MCF 10A (cell line): ENCODE results near the gene DARS1. TPM values are rescaled to one million over a fixed set of nuclear protein-coding genes. Genes with fewer than 3 reads are reported as not detected.

ENCODE experiments used
- BruUV-seq: library from RNA; stranded (reverse); fragments of 400-500 nt; replicated peaks from 2 replicates; lab custom pipeline; 2021; lab: Mats Ljungman, UMichigan
- CTCF ChIA-PET: fragments of 300-600 bp; sonication (Branson Sonifier 250); formaldehyde crosslinking; extraction: SDS; loops from one replicate; lab custom pipeline; 2021; ENCODE audit warnings: antibody characterized with exemption, inconsistent platforms; lab: Yijun Ruan, JAX
- POLR2A ChIA-PET: fragments of 300-600, 350-650 bp; sonication (Branson Sonifier 250); formaldehyde crosslinking; extraction: SDS; loops from one replicate; lab custom pipeline; 2020; ENCODE audit warnings: antibody characterized with exemption, inconsistent platforms; lab: Yijun Ruan, JAX
- DNase-seq: peaks from one replicate; pipeline ENCODE4 v3.0.0-alpha.2; 2018; ENCODE audit not compliant: unreplicated experiment
- H3K27ac Mint-ChIP-seq: one replicate; pipeline ENCODE4 v1.8.0; 2022; ENCODE audit warnings: mild to moderate bottlenecking, low read depth, mixed read lengths; ENCODE audit not compliant: unreplicated experiment
- H3K27me3 Mint-ChIP-seq: one replicate; pipeline ENCODE4 v1.8.0; 2022; ENCODE audit warnings: mixed read lengths; ENCODE audit not compliant: insufficient read depth, unreplicated experiment
- H3K36me3 Mint-ChIP-seq: one replicate; pipeline ENCODE4 v1.8.0; 2022; ENCODE audit warnings: mild to moderate bottlenecking, moderate library complexity, mixed read lengths; ENCODE audit not compliant: insufficient read depth, unreplicated experiment
- H3K4me1 Mint-ChIP-seq: one replicate; pipeline ENCODE4 v1.8.0; 2022; ENCODE audit warnings: mixed read lengths; ENCODE audit not compliant: insufficient read depth, unreplicated experiment
- H3K4me3 Mint-ChIP-seq: one replicate; pipeline ENCODE4 v1.8.0; 2022; ENCODE audit warnings: mild to moderate bottlenecking, moderate library complexity, mixed read lengths; ENCODE audit not compliant: unreplicated experiment
- H3K9me3 Mint-ChIP-seq: one replicate; pipeline ENCODE4 v1.8.0; 2022; ENCODE audit warnings: mixed read lengths; ENCODE audit not compliant: unreplicated experiment
- CTCF ChIP-seq: fragments of 200-600 bp; IDR thresholded peaks from one replicate; pipeline ENCODE4 v1.8.0; 2022; ENCODE audit warnings: antibody characterized with exemption, mild to moderate bottlenecking; ENCODE audit not compliant: unreplicated experiment
- intact Hi-C: fragments of 100-400 bp; cut with micrococcal nuclease; formaldehyde crosslinking; loops from 2 replicates; pipeline ENCODE4 v1.14.1; 2022
- total RNA-seq: library from RNA; stranded (reverse); gene quantifications from 2 replicates; pipeline ENCODE4 v1.2.3, GENCODE V29; 2022

DARS1 gene
- total RNA-seq, 1 experiment from 2014 or later = 66.5 TPM

- intact Hi-C loops = no loop called here
- Mint-ChIP-seq H3K36me3 (peaks cover 39% of the 10 kb centered on the region), H3K4me3 (peak overlapping the region; percentile 68), H3K9me3 (peaks cover 8% of the 10 kb centered on the region), H3K4me1 (peaks cover 36% of the 10 kb centered on the region), H3K27me3 (no peaks in the 10 kb centered on the region), H3K27ac (peak overlapping the region; percentile 97)
- POLR2A ChIA-PET = interaction anchor here (0.5 to 3.2 kb wide), 14 partner anchors 8 to 1029 kb away, joined by 3 to 35 read pairs (median 4); partner anchors contain the start of genes CCNT2 and DARS1
- CTCF ChIA-PET = interaction anchor here (0.6 to 1.1 kb wide), 3 partner anchors 29 to 761 kb away, joined by 3 to 6 read pairs (median 3); no protein-coding TSS in a partner anchor
- TSS peak; percentile 67 for BruUV-seq
- DNase-seq = peak; percentile 16
- TF ChIP-seq CTCF = no peak
These were observed 37.3 kb downstream of the DARS1 start for GRCh38 chr2:135948141-135948540.

- peaks cover 8% of the 10 kb centered on the region for H3K9me3 Mint-ChIP-seq
- H3K27me3 Mint-ChIP-seq = no peaks in the 10 kb centered on the region
- ChIA-PET CTCF (interaction anchor here (0.6 to 0.7 kb wide), 2 partner anchors 28 to 166 kb away, joined by 3 read pairs; no protein-coding TSS in a partner anchor), POLR2A (interaction anchor here (0.5 to 3.2 kb wide), 5 partner anchors 12 to 197 kb away, joined by 3 to 35 read pairs (median 4); partner anchors contain the start of gene DARS1)
- no TSS peak for BruUV-seq
- H3K4me3 Mint-ChIP-seq = no peak overlapping the region
- TF ChIP-seq CTCF = no peak
- DNase-seq = no peak
- intact Hi-C loops = no loop called here
- peak overlapping the region; percentile 97 for H3K27ac Mint-ChIP-seq
- peaks cover 39% of the 10 kb centered on the region for H3K36me3 Mint-ChIP-seq
- H3K4me1 Mint-ChIP-seq = peaks cover 36% of the 10 kb centered on the region
These were observed 37.9 kb downstream of the DARS1 start for GRCh38 chr2:135947483-135947882.

- POLR2A ChIA-PET = interaction anchor here (0.5 to 1.1 kb wide), 4 partner anchors 26 to 441 kb away, joined by 3 read pairs; partner anchors contain the start of gene DARS1
- TF ChIP-seq CTCF = no peak
- Mint-ChIP-seq H3K27me3 (no peaks in the 10 kb centered on the region), H3K9me3 (peaks cover 2% of the 10 kb centered on the region), H3K4me3 (no peak overlapping the region), H3K36me3 (peaks cover 37% of the 10 kb centered on the region), H3K4me1 (peaks cover 26% of the 10 kb centered on the region), H3K27ac (peak overlapping the region; percentile 97)
- no peak for DNase-seq
- no TSS peak for BruUV-seq
- intact Hi-C loops = no loop called here
- CTCF ChIA-PET = interaction anchor here (1.4 kb wide), 1 partner anchor 16 kb away, joined by 4 read pairs; no protein-coding TSS in a partner anchor
These were observed 39.9 kb downstream of the DARS1 start for GRCh38 chr2:135945526-135945925.

GRCh38 chr2:135944625-135945024 lies 40.8 kb downstream of the DARS1 start:
- no TSS peak for BruUV-seq
- peaks cover 22% of the 10 kb centered on the region for H3K4me1 Mint-ChIP-seq
- H3K36me3 Mint-ChIP-seq = peaks cover 31% of the 10 kb centered on the region
- intact Hi-C loops = no loop called here
- no peaks in the 10 kb centered on the region for H3K9me3 Mint-ChIP-seq
- ChIA-PET CTCF (no interaction called here), POLR2A (interaction anchor here (1.0 kb wide), 1 partner anchor 41 kb away, joined by 3 read pairs; the partner anchor contains the start of gene DARS1)
- H3K4me3 Mint-ChIP-seq = no peak overlapping the region
- no peak for TF ChIP-seq CTCF
- DNase-seq = no peak
- no peak overlapping the region for H3K27ac Mint-ChIP-seq
- H3K27me3 Mint-ChIP-seq = no peaks in the 10 kb centered on the region
